ENCODE results near the gene IGSF5. TPM values are rescaled to one million over a fixed set of nuclear protein-coding genes. Genes with fewer than 3 reads are reported as not detected.

The IGSF5 gene
- total and polyA plus RNA-seq, 9 of the 15 experiments (the other 6 are each of a cell fraction or from before 2014, with no cell fraction given), result not detected

DNA sequence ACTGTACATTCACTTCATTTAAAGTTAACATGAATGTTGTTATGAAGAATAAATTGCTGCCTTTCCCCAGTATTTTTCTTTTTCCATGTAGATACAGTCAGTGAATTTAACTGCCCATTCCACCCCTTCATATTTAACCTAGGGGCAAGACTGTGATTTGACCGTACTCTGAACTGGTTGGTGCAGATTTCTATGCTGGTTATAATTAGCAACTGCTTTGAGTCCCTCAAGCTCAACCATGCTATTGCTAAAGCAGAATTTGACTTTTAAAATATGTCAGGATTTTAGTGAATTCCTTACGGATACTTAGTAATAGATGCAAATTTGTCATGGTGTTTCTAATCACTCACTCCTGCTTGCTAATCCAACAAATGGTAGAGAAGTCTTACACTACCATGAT lies 57.2 kb downstream of the IGSF5 start (continued):
- TF ChIP-seq, protein P1, sequence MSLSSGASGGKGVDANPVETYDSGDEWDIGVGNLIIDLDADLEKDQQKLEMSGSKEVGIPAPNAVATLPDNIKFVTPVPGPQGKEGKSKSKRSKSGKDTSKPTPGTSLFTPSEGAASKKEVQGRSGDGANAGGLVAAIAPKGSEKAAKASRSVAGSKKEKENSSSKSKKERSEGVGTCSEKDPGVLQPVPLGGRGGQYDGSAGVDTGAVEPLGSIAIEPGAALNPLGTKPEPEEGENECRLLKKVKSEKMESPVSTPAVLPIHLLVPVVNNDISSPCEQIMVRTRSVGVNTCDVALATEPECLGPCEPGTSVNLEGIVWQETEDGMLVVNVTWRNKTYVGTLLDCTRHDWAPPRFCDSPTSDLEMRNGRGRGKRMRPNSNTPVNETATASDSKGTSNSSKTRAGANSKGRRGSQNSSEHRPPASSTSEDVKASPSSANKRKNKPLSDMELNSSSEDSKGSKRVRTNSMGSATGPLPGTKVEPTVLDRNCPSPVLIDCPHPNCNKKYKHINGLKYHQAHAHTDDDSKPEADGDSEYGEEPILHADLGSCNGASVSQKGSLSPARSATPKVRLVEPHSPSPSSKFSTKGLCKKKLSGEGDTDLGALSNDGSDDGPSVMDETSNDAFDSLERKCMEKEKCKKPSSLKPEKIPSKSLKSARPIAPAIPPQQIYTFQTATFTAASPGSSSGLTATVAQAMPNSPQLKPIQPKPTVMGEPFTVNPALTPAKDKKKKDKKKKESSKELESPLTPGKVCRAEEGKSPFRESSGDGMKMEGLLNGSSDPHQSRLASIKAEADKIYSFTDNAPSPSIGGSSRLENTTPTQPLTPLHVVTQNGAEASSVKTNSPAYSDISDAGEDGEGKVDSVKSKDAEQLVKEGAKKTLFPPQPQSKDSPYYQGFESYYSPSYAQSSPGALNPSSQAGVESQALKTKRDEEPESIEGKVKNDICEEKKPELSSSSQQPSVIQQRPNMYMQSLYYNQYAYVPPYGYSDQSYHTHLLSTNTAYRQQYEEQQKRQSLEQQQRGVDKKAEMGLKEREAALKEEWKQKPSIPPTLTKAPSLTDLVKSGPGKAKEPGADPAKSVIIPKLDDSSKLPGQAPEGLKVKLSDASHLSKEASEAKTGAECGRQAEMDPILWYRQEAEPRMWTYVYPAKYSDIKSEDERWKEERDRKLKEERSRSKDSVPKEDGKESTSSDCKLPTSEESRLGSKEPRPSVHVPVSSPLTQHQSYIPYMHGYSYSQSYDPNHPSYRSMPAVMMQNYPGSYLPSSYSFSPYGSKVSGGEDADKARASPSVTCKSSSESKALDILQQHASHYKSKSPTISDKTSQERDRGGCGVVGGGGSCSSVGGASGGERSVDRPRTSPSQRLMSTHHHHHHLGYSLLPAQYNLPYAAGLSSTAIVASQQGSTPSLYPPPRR (CRISPR knock-in tag; IDR thresholded peaks at IDR 0.05; ENCODE audit: borderline replicate concordance), result no peak
- no peak for TF ChIP-seq LARP7 (IDR thresholded peaks at IDR 0.05)

DNA sequence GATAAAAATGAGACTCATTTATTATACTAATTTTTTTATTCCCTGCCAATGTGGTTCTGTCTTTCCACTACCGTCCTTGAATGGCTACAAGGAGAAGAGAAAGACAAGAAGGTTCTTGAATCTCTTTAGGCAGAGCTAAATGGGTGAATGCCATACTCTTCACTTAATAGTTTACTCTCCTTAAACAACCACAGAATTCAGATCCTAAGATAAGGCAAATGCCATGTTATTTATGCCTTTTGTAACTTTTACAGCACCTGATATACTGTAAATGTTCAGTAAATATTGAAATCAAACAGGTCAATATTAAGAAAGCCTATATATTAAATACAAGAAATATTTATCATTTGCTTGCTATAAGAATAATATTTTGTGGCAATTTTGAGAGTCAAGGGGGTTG lies 58.4 kb downstream of the IGSF5 start:
- FAIRE-seq, result no peak
- no peak for DNase-seq (ENCODE audit: extremely low read depth in 1 of 4, low spot score in 3 of 4)
- H3K27ac ChIP-seq (ENCODE audit: extremely low read depth, low read depth, low read length), result no peak overlapping the region
- no peak overlapping the region for H2AFZ ChIP-seq (ENCODE audit: low read depth, low read length)
- no peak overlapping the region for H3K4me3 ChIP-seq
- H3K9me1 ChIP-seq (ENCODE audit: control insufficient read depth, insufficient read depth, low read length), result no peaks in the 10 kb centered on the region
- ATAC-seq, result no peak
- ChIA-PET POLR2A (no interaction called here), CTCF (ENCODE audit: low intra/inter-chr PET ratio) (no interaction called here)
- BruUV-seq (replicated peaks), result no TSS peak
- no peaks in the 10 kb centered on the region for H4K20me1 ChIP-seq (replicated peaks; ENCODE audit: control insufficient read depth, insufficient read depth, low read length)
- H3K27me3 ChIP-seq (ENCODE audit: control insufficient read depth in 2 of 2, insufficient read depth in 2 of 2, low read length in 2 of 2), result no peaks in the 10 kb centered on the region; a peak in 1 of 5 replicates
- H3K36me3 ChIP-seq (ENCODE audit: control insufficient read depth, insufficient read depth, low read length), result no peaks in the 10 kb centered on the region
- TF ChIP-seq GATAD2A (IDR thresholded peaks at IDR 0.05), result no peak
- no peak overlapping the region for H3K4me2 ChIP-seq (ENCODE audit: insufficient read depth, low read length)
- H3K79me2 ChIP-seq (ENCODE audit: control insufficient read depth, insufficient read depth, low read length), result no peaks in the 10 kb centered on the region
- H3K9ac ChIP-seq (ENCODE audit: insufficient read depth in 1 of 2, low read depth in 2 of 2, low read length in 2 of 2), result no peak overlapping the region
- intact Hi-C loops (cut with micrococcal nuclease), result no loop called here
- in situ Hi-C loops (cut with MboI), result no loop called here
- no peaks in the 10 kb centered on the region for H3K4me1 ChIP-seq (replicated peaks in 1 of 2; ENCODE audit: control insufficient read depth in 2 of 2, insufficient read depth in 2 of 2, low read length in 2 of 2)
- H3K9me3 ChIP-seq (replicated peaks; ENCODE audit: control insufficient read depth, insufficient read depth, low read depth, low read length), result no peaks in the 10 kb centered on the region
- WGBS (ENCODE audit: insufficient coverage, low coverage, missing lambda C conversion rate), result 7% methylated on average over 1 of the region's 1 CpG
